Panc1 (cell line): ENCODE measurements around the gene CTTNBP2NL.

Experiments used
- POLR2AphosphoS5 ChIP-seq: IDR thresholded peaks from 2 replicates; pipeline ENCODE4 v1.6.1; 2012; ENCODE audit warnings: mild to moderate bottlenecking, low read depth, low read length, moderate library complexity
- SIN3A ChIP-seq: IDR thresholded peaks from 2 replicates; pipeline ENCODE4 v1.6.1; 2012; ENCODE audit warnings: low read depth, mild to moderate bottlenecking, low read length, moderate library complexity, borderline replicate concordance; ENCODE audit not compliant: insufficient read depth
- TF ChIP-seq, protein P1 (sequence below): fragments of 450-650 bp; IDR thresholded peaks from 2 replicates; pipeline ENCODE4 v1.5.1; 2017; ENCODE audit warnings: mild to moderate bottlenecking
- TF ChIP-seq, protein P2 (sequence below), 2 experiments: IDR thresholded peaks; 2 replicates each; pipeline ENCODE4 v1.6.1; 2011 to 2012; ENCODE audit warnings: low read depth in 2 of 2, control low read depth in 1 of 2, low read length in 1 of 2, mild to moderate bottlenecking in 1 of 2, moderate library complexity in 1 of 2; ENCODE audit not compliant: insufficient read depth in 1 of 2

DNA sequence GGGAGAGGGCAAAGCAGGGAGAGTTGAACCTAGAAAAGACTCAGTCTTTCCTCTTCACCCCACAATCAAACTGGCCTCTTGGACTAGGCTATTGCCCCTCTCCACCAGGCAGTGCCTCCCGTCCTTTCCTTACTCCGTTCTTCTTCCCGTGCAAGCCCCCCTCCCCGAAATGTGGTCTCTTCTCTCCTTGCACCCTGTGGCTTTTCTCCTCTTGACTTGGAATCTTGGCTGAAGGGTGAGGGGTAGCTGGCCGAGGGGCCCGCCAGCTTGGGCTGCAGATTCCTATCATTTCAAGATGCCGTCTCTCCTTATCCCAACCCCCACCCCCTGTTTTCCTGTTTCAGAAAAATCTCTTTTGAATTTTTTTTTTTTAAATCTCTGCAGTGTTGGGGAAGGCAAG lies 114.3 kb downstream of the CTTNBP2NL start:
- TF ChIP-seq, protein P1, sequence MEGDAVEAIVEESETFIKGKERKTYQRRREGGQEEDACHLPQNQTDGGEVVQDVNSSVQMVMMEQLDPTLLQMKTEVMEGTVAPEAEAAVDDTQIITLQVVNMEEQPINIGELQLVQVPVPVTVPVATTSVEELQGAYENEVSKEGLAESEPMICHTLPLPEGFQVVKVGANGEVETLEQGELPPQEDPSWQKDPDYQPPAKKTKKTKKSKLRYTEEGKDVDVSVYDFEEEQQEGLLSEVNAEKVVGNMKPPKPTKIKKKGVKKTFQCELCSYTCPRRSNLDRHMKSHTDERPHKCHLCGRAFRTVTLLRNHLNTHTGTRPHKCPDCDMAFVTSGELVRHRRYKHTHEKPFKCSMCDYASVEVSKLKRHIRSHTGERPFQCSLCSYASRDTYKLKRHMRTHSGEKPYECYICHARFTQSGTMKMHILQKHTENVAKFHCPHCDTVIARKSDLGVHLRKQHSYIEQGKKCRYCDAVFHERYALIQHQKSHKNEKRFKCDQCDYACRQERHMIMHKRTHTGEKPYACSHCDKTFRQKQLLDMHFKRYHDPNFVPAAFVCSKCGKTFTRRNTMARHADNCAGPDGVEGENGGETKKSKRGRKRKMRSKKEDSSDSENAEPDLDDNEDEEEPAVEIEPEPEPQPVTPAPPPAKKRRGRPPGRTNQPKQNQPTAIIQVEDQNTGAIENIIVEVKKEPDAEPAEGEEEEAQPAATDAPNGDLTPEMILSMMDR, result no peak
- TF ChIP-seq, protein P2, sequence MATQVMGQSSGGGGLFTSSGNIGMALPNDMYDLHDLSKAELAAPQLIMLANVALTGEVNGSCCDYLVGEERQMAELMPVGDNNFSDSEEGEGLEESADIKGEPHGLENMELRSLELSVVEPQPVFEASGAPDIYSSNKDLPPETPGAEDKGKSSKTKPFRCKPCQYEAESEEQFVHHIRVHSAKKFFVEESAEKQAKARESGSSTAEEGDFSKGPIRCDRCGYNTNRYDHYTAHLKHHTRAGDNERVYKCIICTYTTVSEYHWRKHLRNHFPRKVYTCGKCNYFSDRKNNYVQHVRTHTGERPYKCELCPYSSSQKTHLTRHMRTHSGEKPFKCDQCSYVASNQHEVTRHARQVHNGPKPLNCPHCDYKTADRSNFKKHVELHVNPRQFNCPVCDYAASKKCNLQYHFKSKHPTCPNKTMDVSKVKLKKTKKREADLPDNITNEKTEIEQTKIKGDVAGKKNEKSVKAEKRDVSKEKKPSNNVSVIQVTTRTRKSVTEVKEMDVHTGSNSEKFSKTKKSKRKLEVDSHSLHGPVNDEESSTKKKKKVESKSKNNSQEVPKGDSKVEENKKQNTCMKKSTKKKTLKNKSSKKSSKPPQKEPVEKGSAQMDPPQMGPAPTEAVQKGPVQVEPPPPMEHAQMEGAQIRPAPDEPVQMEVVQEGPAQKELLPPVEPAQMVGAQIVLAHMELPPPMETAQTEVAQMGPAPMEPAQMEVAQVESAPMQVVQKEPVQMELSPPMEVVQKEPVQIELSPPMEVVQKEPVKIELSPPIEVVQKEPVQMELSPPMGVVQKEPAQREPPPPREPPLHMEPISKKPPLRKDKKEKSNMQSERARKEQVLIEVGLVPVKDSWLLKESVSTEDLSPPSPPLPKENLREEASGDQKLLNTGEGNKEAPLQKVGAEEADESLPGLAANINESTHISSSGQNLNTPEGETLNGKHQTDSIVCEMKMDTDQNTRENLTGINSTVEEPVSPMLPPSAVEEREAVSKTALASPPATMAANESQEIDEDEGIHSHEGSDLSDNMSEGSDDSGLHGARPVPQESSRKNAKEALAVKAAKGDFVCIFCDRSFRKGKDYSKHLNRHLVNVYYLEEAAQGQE (IDR thresholded peaks at IDR 0.05; ENCODE audit: insufficient read depth in 1 of 2, low read depth in 2 of 2, low read length in 1 of 2), result no peak
- no peak for TF ChIP-seq SIN3A
- no peak for TF ChIP-seq POLR2AphosphoS5
